ENCODE data around the gene SNRNP27.

GRCh38 chr2:69931832-69932595, 38.3 kb downstream of the SNRNP27 start:
- TF ChIP-seq CTCF (IDR thresholded peaks at IDR 0.05) (no peak), POLR2A (IDR thresholded peaks at IDR 0.05) (no peak), POLR2AphosphoS5 (IDR thresholded peaks at IDR 0.05) (no peak), EP300 (IDR thresholded peaks at IDR 0.05) (no peak)

Measured in sigmoid colon (tissue), 4 donors.